GM19372 (cell line): Measurements from ENCODE around the gene SLC16A3.
"Not testable (repeated sequence)": the region's sequence is repeated elsewhere in the genome, so short reads cannot be mapped to it uniquely, and the experiment has no call there.

ENCODE experiments used
- ATAC-seq: cut with Tn5 transposase; IDR thresholded peaks from one replicate; pipeline ENCODE4 v1.9.1; 2021; ENCODE audit warnings: mild to moderate bottlenecking, low read depth, moderate library complexity; ENCODE audit not compliant: unreplicated experiment

Gene SLC16A3

GRCh38 chr17:82203920-82204319 lies 24.9 kb upstream of the SLC16A3 start:
- no peak for ATAC-seq

GRCh38 chr17:82204831-82205719 lies 23.8 kb upstream of the SLC16A3 start:
- no peak for ATAC-seq

- no peak for ATAC-seq
These were observed 22.9 kb upstream of the SLC16A3 start for GRCh38 chr17:82205720-82206508.

GRCh38 chr17:82210655-82211054 lies 18.2 kb upstream of the SLC16A3 start:
- ATAC-seq = not testable (repeated sequence)

- ATAC-seq = peak; percentile 80
These were observed 16.3 kb upstream of the SLC16A3 start, which contains the start of gene CCDC57 for GRCh38 chr17:82212331-82213250. TSS of gene CCDC57 (minus strand) at chr17:82212842. CDS start at chr17:82201944, 10,898 bp downstream.

- no peak for ATAC-seq
These were observed 15.4 kb upstream of the SLC16A3 start for GRCh38 chr17:82213251-82214011.

GRCh38 chr17:82214012-82214628 lies 14.7 kb upstream of the SLC16A3 start:
- no peak for ATAC-seq

GRCh38 chr17:82215095-82215971 lies 13.5 kb upstream of the SLC16A3 start:
- ATAC-seq = no peak

GRCh38 chr17:82215972-82216300 lies 12.9 kb upstream of the SLC16A3 start:
- ATAC-seq = no peak

- ATAC-seq = no peak
These were observed 12.3 kb upstream of the SLC16A3 start for GRCh38 chr17:82216301-82217119.

GRCh38 chr17:82217120-82217529 lies 11.7 kb upstream of the SLC16A3 start:
- ATAC-seq = no peak

- no peak for ATAC-seq
These were observed 11.2 kb upstream of the SLC16A3 start for GRCh38 chr17:82217530-82218204.

- ATAC-seq = no peak
These were observed 10.3 kb upstream of the SLC16A3 start for GRCh38 chr17:82218349-82219075.

GRCh38 chr17:82219083-82219482 lies 9.8 kb upstream of the SLC16A3 start:
- no peak for ATAC-seq

- no peak for ATAC-seq
These were observed 8.8 kb upstream of the SLC16A3 start for GRCh38 chr17:82219753-82220709.
